UCSD-AML1 (cell line): ENCODE data around the gene GINS3.
A peak's percentile ranks its signal among the peaks of the same experiment; 100 is the strongest.

Experiments used
- DNase-seq: peaks from one replicate; lab custom pipeline; 2025; ENCODE audit not compliant: unreplicated experiment; lab: John Stamatoyannopoulos, UW

The GINS3 gene

GRCh38 chr16:58392215-58393137 lies at the start of gene GINS3:
TSS of gene GINS3 (plus strand) at chr16:58392471. CDS start at chr16:58392602, 131 bp downstream.
- peak; percentile 85 for DNase-seq

GRCh38 chr16:58343562-58343961 lies 48.7 kb upstream of the GINS3 start:
- DNase-seq = no peak

- DNase-seq = no peak
Observed at GRCh38 chr16:58345574-58346354, 46.5 kb upstream of the GINS3 start.

- DNase-seq = no peak
Observed at GRCh38 chr16:58346831-58347371, 45.4 kb upstream of the GINS3 start.

GRCh38 chr16:58348986-58349385 lies 43.3 kb upstream of the GINS3 start:
- DNase-seq = no peak

- DNase-seq = no peak
Observed at GRCh38 chr16:58352690-58353089, 39.6 kb upstream of the GINS3 start.

- DNase-seq = no peak
Observed at GRCh38 chr16:58360041-58360634, 32.1 kb upstream of the GINS3 start.

- no peak for DNase-seq
Observed at GRCh38 chr16:58361726-58362125, 30.5 kb upstream of the GINS3 start.

- DNase-seq = no peak
Observed at GRCh38 chr16:58363746-58364393, 28.4 kb upstream of the GINS3 start.

GRCh38 chr16:58365623-58366022 lies 26.6 kb upstream of the GINS3 start:
- no peak for DNase-seq

GRCh38 chr16:58366247-58367031 lies 25.8 kb upstream of the GINS3 start:
- DNase-seq = no peak

- no peak for DNase-seq
Observed at GRCh38 chr16:58367252-58367651, 25.0 kb upstream of the GINS3 start.

- no peak for DNase-seq
Observed at GRCh38 chr16:58371841-58372240, 20.4 kb upstream of the GINS3 start.

- DNase-seq = no peak
Observed at GRCh38 chr16:58375386-58375785, 16.9 kb upstream of the GINS3 start.

GRCh38 chr16:58377932-58378331 lies 14.3 kb upstream of the GINS3 start:
- DNase-seq = no peak

GRCh38 chr16:58378401-58378800 lies 13.9 kb upstream of the GINS3 start:
- no peak for DNase-seq

- no peak for DNase-seq
Observed at GRCh38 chr16:58379736-58380135, 12.5 kb upstream of the GINS3 start.

- DNase-seq = no peak
Observed at GRCh38 chr16:58381661-58382060, 10.6 kb upstream of the GINS3 start.

- no peak for DNase-seq
Observed at GRCh38 chr16:58384437-58385055, 7.7 kb upstream of the GINS3 start.
